GM12874 (cell line): ENCODE results near the gene BIRC7.

ENCODE experiments used
- TF ChIP-seq, protein P1 (sequence below): IDR thresholded peaks from 2 replicates; pipeline ENCODE4 v1.5.1; 2011; ENCODE audit warnings: low read depth, mild to moderate bottlenecking, control low read depth, low read length, moderate library complexity; ENCODE audit not compliant: insufficient read depth

BIRC7 gene

DNA sequence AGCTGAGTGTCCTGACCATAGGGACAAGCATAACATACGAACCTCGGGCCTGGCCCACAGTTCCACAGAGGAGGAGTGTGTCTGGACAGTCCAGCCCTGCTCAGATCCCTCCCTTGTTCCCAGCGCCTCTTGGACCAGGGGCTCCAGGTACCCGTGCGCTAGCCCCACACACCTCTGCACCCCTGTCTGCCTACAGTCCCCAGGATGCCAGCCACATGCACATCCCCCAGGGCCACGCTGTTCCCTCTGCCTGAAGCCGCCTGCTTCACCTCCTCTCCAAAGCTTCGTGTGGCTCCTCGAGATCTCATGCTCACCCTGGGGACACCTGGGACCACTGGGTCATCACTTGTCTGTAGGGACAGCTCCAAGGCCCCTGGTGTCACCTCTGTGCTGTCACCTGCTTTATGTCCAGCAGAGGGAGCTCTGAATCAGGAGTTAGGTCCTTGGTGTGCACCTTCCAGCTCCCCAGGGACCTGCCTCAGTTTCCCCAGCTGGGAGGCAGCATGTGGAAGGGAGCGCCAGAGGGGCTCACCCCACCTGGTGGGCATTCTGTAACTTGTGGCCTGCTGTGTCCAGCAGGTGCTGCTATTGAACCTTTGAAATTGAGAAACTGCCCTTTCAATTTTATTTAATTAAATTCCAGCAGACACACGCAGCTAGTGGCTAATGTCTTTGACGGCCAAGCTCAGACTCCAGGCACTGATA is 12.4 kb upstream of the BIRC7 start:
- TF ChIP-seq, protein P1, sequence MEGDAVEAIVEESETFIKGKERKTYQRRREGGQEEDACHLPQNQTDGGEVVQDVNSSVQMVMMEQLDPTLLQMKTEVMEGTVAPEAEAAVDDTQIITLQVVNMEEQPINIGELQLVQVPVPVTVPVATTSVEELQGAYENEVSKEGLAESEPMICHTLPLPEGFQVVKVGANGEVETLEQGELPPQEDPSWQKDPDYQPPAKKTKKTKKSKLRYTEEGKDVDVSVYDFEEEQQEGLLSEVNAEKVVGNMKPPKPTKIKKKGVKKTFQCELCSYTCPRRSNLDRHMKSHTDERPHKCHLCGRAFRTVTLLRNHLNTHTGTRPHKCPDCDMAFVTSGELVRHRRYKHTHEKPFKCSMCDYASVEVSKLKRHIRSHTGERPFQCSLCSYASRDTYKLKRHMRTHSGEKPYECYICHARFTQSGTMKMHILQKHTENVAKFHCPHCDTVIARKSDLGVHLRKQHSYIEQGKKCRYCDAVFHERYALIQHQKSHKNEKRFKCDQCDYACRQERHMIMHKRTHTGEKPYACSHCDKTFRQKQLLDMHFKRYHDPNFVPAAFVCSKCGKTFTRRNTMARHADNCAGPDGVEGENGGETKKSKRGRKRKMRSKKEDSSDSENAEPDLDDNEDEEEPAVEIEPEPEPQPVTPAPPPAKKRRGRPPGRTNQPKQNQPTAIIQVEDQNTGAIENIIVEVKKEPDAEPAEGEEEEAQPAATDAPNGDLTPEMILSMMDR: peak; percentile 82

DNA sequence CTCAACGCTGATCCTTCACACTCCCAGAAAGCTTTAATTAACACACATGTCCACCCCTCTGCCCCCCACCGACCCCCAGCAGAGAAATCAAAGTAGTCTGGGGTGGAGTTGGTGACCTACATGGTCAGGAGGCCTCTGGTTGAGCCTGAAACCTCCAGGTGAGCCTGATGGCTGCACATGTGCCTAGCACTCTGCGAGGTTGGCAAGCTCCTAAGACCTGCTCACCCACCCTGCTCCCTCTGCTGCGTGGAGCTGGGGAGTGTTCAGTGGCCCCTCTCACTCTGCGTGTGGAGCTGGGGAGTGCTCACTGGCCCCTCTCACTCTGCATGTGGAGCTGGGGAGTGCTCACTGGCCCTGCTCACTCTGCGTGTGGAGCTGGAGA is 11.9 kb upstream of the BIRC7 start:
- TF ChIP-seq, protein P1: no peak

DNA sequence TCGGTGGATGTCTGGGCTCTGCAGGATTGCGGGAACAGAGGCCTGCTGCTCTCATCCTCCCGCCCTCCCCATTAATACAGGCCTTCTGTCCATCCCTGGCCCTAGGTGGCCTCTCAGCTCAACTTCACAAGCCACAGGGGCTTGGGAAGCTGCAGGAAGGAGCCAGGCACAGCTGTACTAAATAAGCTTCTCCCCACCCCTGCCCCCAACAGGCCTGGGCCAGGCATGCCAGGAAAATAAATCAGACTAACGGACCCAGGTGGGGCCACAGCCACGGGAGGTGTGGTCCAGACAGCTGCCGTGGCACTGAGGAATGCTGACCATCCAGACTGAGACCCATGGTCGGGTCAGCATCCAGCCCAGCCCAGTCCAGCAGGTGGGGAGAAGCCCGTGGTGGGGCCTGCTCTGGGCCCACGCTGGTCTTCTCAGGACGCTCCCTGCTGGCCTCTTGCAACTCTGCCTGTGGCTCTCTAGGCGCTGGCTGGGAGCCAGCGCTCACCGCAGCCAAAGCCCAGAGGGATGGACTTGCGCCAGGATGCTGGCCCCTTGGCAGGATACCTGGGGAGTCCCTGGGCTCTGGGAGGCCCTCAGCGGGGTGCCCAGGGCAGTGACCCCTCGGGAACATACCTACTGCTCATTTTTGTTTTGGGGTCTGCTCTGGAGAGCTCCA is 11.2 kb upstream of the BIRC7 start:
- TF ChIP-seq, protein P1: no peak

DNA sequence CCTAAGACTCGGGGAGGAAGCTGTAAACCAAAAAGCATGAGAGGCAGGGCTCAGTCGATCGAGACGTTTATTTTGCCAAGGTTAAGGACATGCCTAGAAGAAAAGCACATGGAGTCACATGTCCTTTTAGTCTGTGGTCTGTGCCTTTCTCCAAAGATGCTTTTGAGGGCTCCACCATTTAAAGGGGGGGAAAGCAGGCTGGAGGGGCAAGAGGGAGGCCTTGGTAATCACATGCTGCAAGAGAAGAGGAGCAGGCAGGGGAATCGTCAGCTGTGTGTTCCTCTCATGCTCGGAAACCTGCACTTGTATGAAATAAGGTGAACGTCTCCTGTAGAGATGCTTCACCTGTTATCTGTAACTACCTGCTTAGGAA is 10.6 kb upstream of the BIRC7 start:
- TF ChIP-seq, protein P1: no peak

DNA sequence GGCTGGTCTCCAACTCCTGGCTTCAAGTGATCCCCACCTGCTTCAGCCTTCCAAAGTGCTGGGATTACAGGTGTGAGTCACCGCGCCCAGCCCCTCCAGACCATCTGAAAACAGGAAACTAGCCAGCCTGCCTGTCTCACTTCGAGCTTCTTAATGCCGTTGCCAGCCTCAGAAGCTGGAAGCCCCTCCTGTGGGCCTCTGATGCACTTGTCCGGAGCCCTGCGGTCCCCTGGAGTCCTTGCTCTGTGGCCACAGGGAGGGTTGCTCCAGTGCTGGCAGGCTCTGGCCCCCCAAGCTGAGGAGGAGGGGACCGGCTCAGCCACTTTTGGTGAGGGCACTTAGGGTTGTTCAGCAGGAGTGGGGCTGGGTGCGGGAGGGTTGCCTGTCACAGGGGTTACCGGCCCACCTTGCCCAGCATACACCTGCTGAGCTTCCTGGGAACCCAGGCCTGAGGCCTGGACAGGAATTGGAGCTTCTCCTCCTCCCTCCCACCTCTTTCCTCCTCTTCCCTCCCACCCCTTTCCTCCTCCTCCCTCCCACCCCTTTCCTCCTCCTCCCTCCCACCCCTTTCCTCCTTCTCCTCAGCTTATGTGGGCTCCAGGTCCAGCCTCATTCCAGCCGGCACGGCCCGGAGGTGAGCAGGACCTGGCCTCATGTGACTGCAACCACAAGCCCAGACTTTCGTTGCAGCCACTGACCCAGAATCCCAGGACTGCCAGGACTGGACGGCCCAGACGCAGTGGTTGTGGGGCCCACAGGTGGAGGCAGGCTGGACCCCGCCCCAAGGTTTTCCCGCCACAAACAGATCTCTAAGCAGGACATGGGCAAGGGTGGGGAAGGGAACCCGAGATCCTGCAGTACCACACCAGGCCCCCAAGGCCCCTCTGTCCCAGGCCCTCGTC is 9.4 kb upstream of the BIRC7 start:
- TF ChIP-seq, protein P1: no peak

DNA sequence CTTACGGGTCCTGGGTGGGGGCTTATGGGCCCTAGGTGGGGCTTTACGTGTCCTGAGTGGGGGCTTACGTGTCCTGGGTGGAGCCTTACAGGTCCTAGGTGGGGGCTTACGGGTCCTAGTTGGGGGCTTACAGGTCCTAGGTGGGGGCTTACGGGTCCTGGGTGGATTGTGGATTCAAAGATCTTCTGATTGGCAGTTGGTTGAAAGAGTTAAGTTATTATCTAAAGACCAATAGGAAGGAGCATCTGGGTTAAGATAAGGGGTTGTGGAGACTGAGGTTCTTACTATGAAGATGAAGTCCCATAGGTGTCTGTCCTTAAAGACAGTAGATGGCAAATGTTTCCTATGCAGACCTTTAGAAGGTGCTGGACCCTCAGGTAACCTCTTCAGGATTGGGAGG is 8.4 kb upstream of the BIRC7 start:
- TF ChIP-seq, protein P1: no peak

DNA sequence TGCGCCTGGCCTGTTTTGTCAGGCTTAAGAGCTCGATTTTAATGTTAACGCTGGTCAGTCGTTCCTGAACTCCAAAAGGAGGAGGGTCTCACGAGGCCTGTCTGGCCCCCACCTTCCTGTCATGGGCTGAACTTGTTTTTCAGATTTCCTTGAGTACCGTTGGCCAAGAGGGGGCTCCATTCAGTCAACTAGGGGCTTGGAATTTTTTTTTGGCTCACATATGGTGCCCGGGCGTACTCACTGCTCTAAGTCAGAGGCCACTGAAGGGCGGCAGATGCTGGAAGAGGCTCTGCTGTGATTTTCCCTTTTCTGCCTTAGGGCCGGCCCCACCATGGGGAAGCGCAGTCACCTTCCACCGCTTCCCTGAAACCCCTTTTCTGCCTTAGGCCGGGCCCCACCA is 6.9 kb upstream of the BIRC7 start:
- TF ChIP-seq, protein P1: no peak
